Measurements from ENCODE around the gene PCLO.
"Not testable (repeated sequence)": the region's sequence is repeated elsewhere in the genome, so short reads cannot be mapped to it uniquely, and the experiment has no call there.

PCLO gene

DNA sequence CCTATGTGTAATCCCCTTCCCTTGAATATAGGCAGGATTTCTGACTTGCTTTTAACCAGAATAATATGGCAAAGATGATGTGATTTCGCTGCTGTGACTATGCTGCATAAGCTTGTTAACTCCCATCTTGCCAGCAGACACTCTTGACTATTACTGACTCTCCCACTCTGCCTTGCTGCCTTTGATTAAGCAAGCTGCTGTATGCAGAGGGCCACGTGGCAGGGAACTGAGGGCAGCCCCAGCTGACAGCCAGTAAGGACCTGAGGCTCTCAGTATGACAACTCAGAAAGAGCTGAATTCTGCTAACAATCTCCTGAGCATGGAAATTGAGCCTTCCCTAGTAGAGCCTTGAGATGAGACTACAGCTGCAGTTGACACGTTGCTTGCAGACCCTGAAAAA lies 439.7 kb downstream of the PCLO start:
- no peak overlapping the region for H3K4me3 ChIP-seq (ENCODE audit: low read depth, low read length)
- TF ChIP-seq, protein P1, sequence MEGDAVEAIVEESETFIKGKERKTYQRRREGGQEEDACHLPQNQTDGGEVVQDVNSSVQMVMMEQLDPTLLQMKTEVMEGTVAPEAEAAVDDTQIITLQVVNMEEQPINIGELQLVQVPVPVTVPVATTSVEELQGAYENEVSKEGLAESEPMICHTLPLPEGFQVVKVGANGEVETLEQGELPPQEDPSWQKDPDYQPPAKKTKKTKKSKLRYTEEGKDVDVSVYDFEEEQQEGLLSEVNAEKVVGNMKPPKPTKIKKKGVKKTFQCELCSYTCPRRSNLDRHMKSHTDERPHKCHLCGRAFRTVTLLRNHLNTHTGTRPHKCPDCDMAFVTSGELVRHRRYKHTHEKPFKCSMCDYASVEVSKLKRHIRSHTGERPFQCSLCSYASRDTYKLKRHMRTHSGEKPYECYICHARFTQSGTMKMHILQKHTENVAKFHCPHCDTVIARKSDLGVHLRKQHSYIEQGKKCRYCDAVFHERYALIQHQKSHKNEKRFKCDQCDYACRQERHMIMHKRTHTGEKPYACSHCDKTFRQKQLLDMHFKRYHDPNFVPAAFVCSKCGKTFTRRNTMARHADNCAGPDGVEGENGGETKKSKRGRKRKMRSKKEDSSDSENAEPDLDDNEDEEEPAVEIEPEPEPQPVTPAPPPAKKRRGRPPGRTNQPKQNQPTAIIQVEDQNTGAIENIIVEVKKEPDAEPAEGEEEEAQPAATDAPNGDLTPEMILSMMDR (IDR thresholded peaks at IDR 0.05; ENCODE audit: control insufficient read depth, extremely low read depth, insufficient read depth): no peak
- no peak for DNase-seq (ENCODE audit: low read depth)

DNA sequence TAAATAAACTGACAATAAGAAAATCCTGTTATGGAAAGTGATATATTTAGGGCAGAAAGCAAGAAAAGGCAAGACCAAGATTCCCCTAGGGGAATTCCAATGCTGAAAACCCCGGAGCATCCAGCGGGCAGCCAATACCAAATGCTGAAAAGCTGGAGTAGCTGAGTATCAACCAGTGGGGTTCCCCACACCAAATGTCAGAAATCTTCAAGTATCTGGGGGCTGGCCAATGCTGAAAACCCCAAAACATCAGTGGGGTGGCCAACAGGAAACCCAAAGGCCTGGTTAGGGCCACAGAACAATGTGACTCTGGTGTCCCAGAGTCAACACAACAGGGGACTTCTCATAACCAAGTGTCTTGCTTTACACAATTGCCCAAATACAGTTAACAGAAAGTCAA lies 447.3 kb downstream of the PCLO start:
- H3K4me3 ChIP-seq (ENCODE audit: low read depth, low read length): no peak overlapping the region
- no peak for DNase-seq (ENCODE audit: low read depth)
- TF ChIP-seq, protein P1 (IDR thresholded peaks at IDR 0.05; ENCODE audit: control insufficient read depth, extremely low read depth, insufficient read depth): no peak

DNA sequence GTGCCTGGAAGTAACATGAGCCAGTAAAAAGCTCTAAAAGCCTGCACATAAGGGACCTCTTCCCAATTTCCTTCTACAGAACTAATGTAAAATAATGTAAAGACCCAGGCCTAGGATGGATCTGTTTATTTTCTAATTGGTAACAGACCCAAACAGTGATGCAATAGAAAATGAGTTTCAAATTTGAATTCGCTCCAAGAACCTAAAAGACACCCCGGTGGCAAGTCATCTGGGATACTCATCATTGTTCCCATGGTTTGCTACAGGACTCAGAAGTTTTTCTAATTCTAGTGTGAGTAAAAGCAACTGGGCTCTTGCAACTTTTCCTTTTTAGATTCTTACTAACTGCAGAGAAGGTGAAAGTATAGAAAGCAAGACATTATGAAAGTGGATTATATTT lies 447.8 kb downstream of the PCLO start:
- H3K4me3 ChIP-seq (ENCODE audit: low read depth, low read length): no peak overlapping the region
- TF ChIP-seq, protein P1 (IDR thresholded peaks at IDR 0.05; ENCODE audit: control insufficient read depth, extremely low read depth, insufficient read depth): no peak
- DNase-seq (ENCODE audit: low read depth): no peak

DNA sequence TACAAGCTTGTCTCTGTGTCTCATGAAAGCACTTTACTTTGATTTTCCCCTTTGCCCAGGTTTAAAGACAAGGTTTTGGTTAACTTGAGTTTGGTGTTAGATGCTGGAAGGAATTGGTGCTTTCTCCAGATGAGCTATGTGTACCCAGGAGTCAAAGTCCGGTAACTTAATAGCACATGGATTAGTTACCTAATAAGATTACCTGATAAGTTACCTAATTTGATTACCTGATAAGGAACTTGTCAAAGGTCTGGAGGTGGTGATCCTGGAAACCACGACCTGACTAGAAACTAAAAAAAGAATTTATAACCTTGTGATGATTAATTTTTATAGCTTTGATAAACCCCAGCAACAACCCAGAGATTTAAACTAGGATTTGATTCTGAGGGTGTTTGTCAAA lies 449.2 kb downstream of the PCLO start:
- H3K4me3 ChIP-seq (ENCODE audit: low read depth, low read length): no peak overlapping the region
- DNase-seq (ENCODE audit: low read depth): no peak
- TF ChIP-seq, protein P1 (IDR thresholded peaks at IDR 0.05; ENCODE audit: control insufficient read depth, extremely low read depth, insufficient read depth): no peak

DNA sequence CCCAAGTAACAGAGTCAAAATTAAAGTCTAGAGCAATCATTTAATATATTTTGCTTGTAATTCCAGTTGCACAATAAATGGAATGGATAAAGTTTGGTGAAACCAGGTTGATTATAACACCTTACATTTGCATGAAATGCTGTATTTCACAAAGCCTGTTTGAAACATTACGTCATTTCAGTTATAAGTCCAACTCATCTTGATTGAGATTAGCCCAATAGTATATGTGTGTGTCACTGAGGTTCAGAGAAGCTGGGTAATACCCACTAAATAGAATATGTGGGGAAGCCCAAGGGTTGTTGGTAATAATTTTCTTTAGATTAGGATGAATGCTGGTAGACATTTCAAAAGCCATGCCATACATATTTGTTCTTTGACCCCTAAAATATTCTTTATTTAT lies 456.3 kb downstream of the PCLO start:
- not testable (repeated sequence) for DNase-seq (ENCODE audit: low read depth); H3K4me3 ChIP-seq (ENCODE audit: low read depth, low read length)

DNA sequence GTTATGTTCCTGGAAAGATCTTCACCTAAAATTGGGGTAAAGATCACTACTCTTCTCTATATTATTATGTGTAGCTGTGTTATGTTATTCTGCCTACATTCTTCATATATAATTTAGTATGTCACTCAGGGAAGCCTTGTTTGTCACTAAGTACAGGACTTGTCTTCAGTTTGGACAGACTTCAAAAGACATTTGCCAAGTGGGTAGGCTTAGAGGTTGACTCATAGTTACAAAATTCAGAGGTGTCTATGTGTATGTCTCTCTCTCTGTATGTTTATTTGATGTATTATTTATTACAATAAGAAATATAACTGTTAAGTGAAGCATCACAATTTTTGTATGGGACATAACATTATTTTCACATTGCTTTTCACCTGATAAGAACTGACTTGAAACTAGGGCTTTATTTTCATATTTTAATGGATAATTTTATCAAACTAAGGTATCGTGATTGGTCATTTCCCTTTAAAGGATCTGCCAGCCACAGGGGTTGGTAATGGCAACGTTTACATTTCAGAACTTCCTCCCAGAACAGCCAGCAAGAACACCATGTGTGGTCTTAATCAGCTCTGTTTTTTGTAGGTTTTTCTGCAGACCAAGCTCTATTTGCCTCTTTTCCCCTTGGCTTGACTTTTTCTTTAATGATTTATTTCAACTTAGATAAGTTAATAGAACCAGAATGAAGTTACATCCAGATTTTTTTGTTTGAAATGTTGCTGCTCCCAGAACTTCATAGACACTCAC lies 457.0 kb downstream of the PCLO start:
- DNase-seq (ENCODE audit: low read depth): no peak
- H3K4me3 ChIP-seq (ENCODE audit: low read depth, low read length): no peak overlapping the region
- TF ChIP-seq, protein P1 (IDR thresholded peaks at IDR 0.05; ENCODE audit: control insufficient read depth, extremely low read depth, insufficient read depth): no peak

DNA sequence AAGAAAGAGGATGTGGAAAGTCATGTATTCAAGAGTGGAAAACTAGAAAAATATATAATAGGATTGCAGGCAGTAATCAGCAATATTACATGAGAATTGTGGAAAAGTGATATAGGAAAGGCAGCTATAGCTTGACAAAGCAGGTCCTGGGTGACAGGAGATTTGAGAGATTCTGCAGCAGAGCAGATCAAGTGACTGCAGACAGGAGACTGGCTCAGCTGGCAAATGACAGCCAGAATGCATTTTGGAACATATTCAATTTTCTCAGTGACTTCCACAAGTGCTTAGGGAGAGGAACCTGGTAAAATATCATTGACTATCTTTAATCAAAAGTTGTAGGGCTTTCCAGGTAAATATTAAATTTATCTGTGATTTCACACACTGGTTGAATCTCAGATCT lies 458.6 kb downstream of the PCLO start:
- DNase-seq (ENCODE audit: low read depth): no peak
- no peak overlapping the region for H3K4me3 ChIP-seq (ENCODE audit: low read depth, low read length)
- TF ChIP-seq, protein P1 (IDR thresholded peaks at IDR 0.05; ENCODE audit: control insufficient read depth, extremely low read depth, insufficient read depth): no peak
